22Rv1 (cell line): Measurements from ENCODE around the gene PTPRM.

Source experiments
- ZFX ChIP-seq: fragments of 450-650 bp; IDR thresholded peaks from 2 replicates; pipeline ENCODE4 v1.6.1; 2017; ENCODE audit warnings: antibody characterized with exemption, borderline replicate concordance
- TF ChIP-seq, protein P1 (sequence below): fragments of 450-650 bp; IDR thresholded peaks from 2 replicates; pipeline ENCODE4 v1.5.1; 2017; ENCODE audit warnings: mild to moderate bottlenecking

DNA sequence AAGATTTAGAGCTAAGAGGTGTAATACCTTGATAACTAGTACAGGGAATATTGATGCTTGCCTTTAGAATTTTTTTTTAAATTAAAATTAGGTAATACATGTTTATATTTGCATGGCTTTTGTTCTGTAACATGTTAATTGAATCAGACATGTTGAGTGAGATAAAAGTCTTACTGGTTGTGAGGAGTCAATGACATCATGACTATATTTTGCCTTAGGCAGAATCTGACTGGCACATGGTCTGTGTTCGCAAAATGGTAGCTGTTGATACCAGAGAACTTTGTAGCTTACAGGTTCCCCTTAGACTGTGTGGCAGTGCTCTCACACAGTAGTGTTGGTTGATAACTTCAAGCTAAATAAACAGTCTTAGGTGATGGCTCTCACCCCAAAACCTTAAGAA, 199.7 kb downstream of the PTPRM start:
- TF ChIP-seq, protein P1, sequence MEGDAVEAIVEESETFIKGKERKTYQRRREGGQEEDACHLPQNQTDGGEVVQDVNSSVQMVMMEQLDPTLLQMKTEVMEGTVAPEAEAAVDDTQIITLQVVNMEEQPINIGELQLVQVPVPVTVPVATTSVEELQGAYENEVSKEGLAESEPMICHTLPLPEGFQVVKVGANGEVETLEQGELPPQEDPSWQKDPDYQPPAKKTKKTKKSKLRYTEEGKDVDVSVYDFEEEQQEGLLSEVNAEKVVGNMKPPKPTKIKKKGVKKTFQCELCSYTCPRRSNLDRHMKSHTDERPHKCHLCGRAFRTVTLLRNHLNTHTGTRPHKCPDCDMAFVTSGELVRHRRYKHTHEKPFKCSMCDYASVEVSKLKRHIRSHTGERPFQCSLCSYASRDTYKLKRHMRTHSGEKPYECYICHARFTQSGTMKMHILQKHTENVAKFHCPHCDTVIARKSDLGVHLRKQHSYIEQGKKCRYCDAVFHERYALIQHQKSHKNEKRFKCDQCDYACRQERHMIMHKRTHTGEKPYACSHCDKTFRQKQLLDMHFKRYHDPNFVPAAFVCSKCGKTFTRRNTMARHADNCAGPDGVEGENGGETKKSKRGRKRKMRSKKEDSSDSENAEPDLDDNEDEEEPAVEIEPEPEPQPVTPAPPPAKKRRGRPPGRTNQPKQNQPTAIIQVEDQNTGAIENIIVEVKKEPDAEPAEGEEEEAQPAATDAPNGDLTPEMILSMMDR: no peak
- TF ChIP-seq ZFX: no peak
